Cardiac fibroblast (primary cell): ENCODE data around the gene JADE2.
A peak's percentile ranks its signal among the peaks of the same experiment; 100 is the strongest.

Experiments used
- DNase-seq, 2 donors: peaks; one replicate each; pipeline versions ENCODE4 v3.0.0 to v3.0.0-alpha.2; 2010; ENCODE audit warnings: low read depth in 2 of 2
- H3K4me3 ChIP-seq, 2 donors: replicated peaks in 1 of 2; 1 replicate in 1 of 2; 2 replicates in 1 of 2; pipeline ENCODE4 v1.5.1; 2011; ENCODE audit warnings: low read depth in 2 of 2, low read length in 2 of 2, mild to moderate bottlenecking in 2 of 2, moderate library complexity in 1 of 2
- CTCF ChIP-seq: IDR thresholded peaks from one replicate; pipeline ENCODE4 v1.5.1; 2011; ENCODE audit warnings: low read depth, mild to moderate bottlenecking, low read length, inconsistent platforms

JADE2 gene

DNA sequence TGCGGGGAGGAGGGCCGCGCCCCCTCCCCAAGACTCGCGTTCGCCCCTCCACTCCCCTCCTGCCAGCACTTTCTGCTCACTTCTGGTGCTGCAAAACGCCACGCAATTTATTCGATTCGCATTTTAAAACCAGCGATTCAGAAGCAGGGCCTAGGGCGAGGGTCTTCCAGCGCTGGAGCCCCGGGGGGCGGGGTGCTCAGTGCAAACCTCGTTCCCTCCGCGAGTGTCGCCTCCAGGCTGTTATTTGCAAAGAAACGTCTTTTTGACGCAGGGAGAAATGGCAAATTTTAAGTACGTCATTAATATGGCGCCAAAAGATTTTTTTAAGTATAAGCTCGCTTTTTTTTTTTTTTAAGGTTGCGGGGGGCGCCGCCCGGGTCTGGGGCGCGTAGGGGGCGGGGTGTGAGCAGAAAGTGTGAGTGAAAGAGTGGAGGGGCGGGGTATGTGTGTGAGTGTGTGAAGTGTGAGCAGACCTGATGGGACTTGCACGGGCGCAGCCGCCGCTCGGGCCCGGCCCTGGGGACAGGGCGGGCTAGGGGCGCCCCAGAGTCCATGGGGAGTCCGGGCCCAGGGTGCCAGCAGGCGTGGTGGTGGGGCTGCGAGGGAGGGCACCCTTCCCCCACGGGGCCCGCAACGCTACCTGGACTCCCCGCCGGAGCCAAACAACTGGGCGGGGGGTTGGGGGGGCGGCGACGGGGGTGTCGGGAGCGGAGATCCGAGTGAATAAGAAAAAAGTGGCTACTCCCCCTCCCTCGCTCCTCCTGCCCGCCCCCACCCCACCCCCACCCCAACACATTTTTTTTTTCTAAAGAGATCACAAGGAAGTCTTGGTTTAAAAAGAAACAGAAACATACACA lies at the start of gene JADE2:
JADE2 (plus strand) TSS at position 845 of the 857 bp plus-strand sequence. CDS start 10,188 bp downstream, outside the sequence.
- peak; percentile 0 for TF ChIP-seq CTCF
- peak within 1 kb of the TSS; percentile 83 to 91 for H3K4me3 ChIP-seq
- peak; percentile 79 to 84 for DNase-seq

GRCh38 chr5:134477462-134478245 lies 47.8 kb upstream of the JADE2 start:
- peak; percentile 29 to 45 for DNase-seq
- TF ChIP-seq CTCF: no peak
- H3K4me3 ChIP-seq: no peak overlapping the region

GRCh38 chr5:134479839-134480238 lies 45.6 kb upstream of the JADE2 start:
- TF ChIP-seq CTCF: no peak
- no peak overlapping the region for H3K4me3 ChIP-seq
- no peak for DNase-seq

GRCh38 chr5:134489227-134489944 lies 36.1 kb upstream of the JADE2 start:
- no peak for DNase-seq
- no peak overlapping the region for H3K4me3 ChIP-seq
- TF ChIP-seq CTCF: no peak

DNA sequence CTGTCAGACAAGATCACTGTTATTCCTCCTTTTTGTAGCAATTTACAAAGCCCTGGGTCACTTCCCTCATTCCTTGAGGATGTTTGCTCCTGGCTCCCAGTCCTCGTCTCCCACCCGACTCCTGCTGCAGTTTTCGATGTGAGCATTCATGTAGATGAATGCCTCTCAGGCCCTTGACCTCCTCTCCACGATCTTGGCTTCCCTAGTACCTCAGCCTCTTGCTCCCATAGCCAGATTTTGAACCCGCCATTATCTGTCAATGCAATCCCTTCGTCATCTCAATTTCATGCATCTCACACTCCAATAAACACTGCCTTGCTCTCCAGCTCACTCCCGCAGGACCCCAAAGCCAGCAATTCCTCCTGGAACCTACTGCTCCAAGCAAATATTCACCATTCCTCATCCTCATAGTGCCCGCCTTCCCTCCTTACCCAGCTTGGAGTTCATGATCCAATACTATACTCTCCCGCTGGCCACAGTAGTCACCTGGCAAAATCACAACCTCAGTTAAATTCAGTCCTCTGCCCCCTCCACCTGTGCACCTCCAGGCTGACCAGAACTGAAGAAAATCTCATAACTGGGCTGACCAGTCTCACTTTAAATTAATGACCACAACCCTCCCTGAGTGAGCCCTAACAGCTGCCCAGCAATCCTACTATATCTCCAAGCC lies 35.1 kb upstream of the JADE2 start:
- no peak overlapping the region for H3K4me3 ChIP-seq
- TF ChIP-seq CTCF: no peak
- no peak for DNase-seq

GRCh38 chr5:134490925-134491271 lies 34.6 kb upstream of the JADE2 start:
- DNase-seq: no peak
- TF ChIP-seq CTCF: no peak
- no peak overlapping the region for H3K4me3 ChIP-seq
